Measurements from ENCODE around the gene RTF2. TPM values are rescaled to one million over a fixed set of nuclear protein-coding genes. Genes with fewer than 3 reads are reported as not detected.
"Not testable (repeated sequence)": the region's sequence is repeated elsewhere in the genome, so short reads cannot be mapped to it uniquely, and the experiment has no call there.

Gene RTF2
- total and polyA plus RNA-seq, 2 donors from 2014 or later: 75.1 to 112 TPM

GRCh38 chr20:56518721-56519398, 50.4 kb downstream of the RTF2 start:
- DNase-seq: no peak
- H3K4me1 ChIP-seq (ENCODE audit: control insufficient read depth in 2 of 3, insufficient read depth in 2 of 3, low read depth in 1 of 3, low read length in 3 of 3): no peaks in the 10 kb centered on the region
- no peak for FAIRE-seq
- no peak overlapping the region for H3K4me3 ChIP-seq (ENCODE audit: low read length in 3 of 3)
- intact Hi-C loops (cut with DNase I): no loop called here
- no peak overlapping the region for H3K9ac ChIP-seq (ENCODE audit: low read length in 3 of 3)
- no peak for TF ChIP-seq CTCF (IDR thresholded peaks at IDR 0.05; ENCODE audit: borderline replicate concordance, extremely low read depth, insufficient read depth)
- no peaks in the 10 kb centered on the region for H3K27me3 ChIP-seq (ENCODE audit: control insufficient read depth, insufficient read depth, low read length)
- H3K36me3 ChIP-seq (ENCODE audit: control insufficient read depth in 2 of 3, insufficient read depth in 3 of 3, low read length in 3 of 3): peaks cover 0 to 35% (median 25%) of the 10 kb centered on the region in 3 donors
- peaks cover 0 to 18% (median 2%) of the 10 kb centered on the region in 3 donors for H3K9me3 ChIP-seq (ENCODE audit: control insufficient read depth in 2 of 3, insufficient read depth in 1 of 3, low read length in 3 of 3)
- H3K27ac ChIP-seq (ENCODE audit: low read depth in 2 of 2, low read length in 2 of 2): no peak overlapping the region

- Histone ChIP-seq H3K27ac (ENCODE audit: low read depth in 2 of 2, low read length in 2 of 2) (no peak overlapping the region), H3K4me3 (ENCODE audit: low read length in 3 of 3) (no peak overlapping the region), H3K9ac (ENCODE audit: low read length in 3 of 3) (no peak overlapping the region), H3K4me1 (ENCODE audit: control insufficient read depth in 2 of 3, insufficient read depth in 2 of 3, low read depth in 1 of 3, low read length in 3 of 3) (no peaks in the 10 kb centered on the region), H3K36me3 (ENCODE audit: control insufficient read depth in 2 of 3, insufficient read depth in 3 of 3, low read length in 3 of 3) (peaks cover 0 to 33% (median 25%) of the 10 kb centered on the region in 3 donors), H3K9me3 (ENCODE audit: control insufficient read depth in 2 of 3, insufficient read depth in 1 of 3, low read length in 3 of 3) (peaks cover 0 to 18% (median 2%) of the 10 kb centered on the region in 3 donors), H3K27me3 (ENCODE audit: control insufficient read depth, insufficient read depth, low read length) (no peaks in the 10 kb centered on the region)
- no peak for FAIRE-seq
- intact Hi-C loops (cut with DNase I): no loop called here
- no peak for TF ChIP-seq CTCF (IDR thresholded peaks at IDR 0.05; ENCODE audit: borderline replicate concordance, extremely low read depth, insufficient read depth)
- no peak for DNase-seq
Measured at GRCh38 chr20:56519551-56519950, 51.1 kb downstream of the RTF2 start.

GRCh38 chr20:56520180-56520579, 51.8 kb downstream of the RTF2 start:
- intact Hi-C loops (cut with DNase I): no loop called here
- Histone ChIP-seq H3K36me3 (ENCODE audit: control insufficient read depth in 2 of 3, insufficient read depth in 3 of 3, low read length in 3 of 3) (peaks cover 0 to 33% (median 25%) of the 10 kb centered on the region in 3 donors), H3K4me1 (ENCODE audit: control insufficient read depth in 2 of 3, insufficient read depth in 2 of 3, low read depth in 1 of 3, low read length in 3 of 3) (no peaks in the 10 kb centered on the region), H3K9ac (ENCODE audit: low read length in 3 of 3) (no peak overlapping the region), H3K4me3 (ENCODE audit: low read length in 3 of 3) (no peak overlapping the region), H3K9me3 (ENCODE audit: control insufficient read depth in 2 of 3, insufficient read depth in 1 of 3, low read length in 3 of 3) (peaks cover 0 to 18% (median 2%) of the 10 kb centered on the region in 3 donors), H3K27me3 (ENCODE audit: control insufficient read depth, insufficient read depth, low read length) (no peaks in the 10 kb centered on the region), H3K27ac (ENCODE audit: low read depth in 2 of 2, low read length in 2 of 2) (no peak overlapping the region)
- no peak for TF ChIP-seq CTCF (IDR thresholded peaks at IDR 0.05; ENCODE audit: borderline replicate concordance, extremely low read depth, insufficient read depth)
- FAIRE-seq (no peak), DNase-seq (no peak)

GRCh38 chr20:56520746-56521354, 52.4 kb downstream of the RTF2 start:
- H3K4me3 ChIP-seq (ENCODE audit: low read length in 3 of 3); H3K27me3 ChIP-seq (ENCODE audit: control insufficient read depth, insufficient read depth, low read length); H3K27ac ChIP-seq (ENCODE audit: low read depth in 2 of 2, low read length in 2 of 2); H3K4me1 ChIP-seq (ENCODE audit: control insufficient read depth in 2 of 3, insufficient read depth in 2 of 3, low read depth in 1 of 3, low read length in 3 of 3); intact Hi-C loops (cut with DNase I); H3K9ac ChIP-seq (ENCODE audit: low read length in 3 of 3); FAIRE-seq; DNase-seq: not testable (repeated sequence)
- Histone ChIP-seq H3K36me3 (ENCODE audit: control insufficient read depth in 2 of 3, insufficient read depth in 3 of 3, low read length in 3 of 3) (peaks cover 0 to 33% (median 25%) of the 10 kb centered on the region in 3 donors), H3K9me3 (ENCODE audit: control insufficient read depth in 2 of 3, insufficient read depth in 1 of 3, low read length in 3 of 3) (peaks cover 0 to 18% (median 2%) of the 10 kb centered on the region in 3 donors)

Data from kidney (tissue), 14 donors.